C4-2B (cell line): Measurements from ENCODE around the gene EBPL.

ENCODE experiments used
- CTCF ChIP-seq: fragments of 450-650 bp; conservative IDR thresholded peaks from 2 replicates; pipeline ENCODE4 v1.5.1; 2017; ENCODE audit warnings: mild to moderate bottlenecking
- ZFX ChIP-seq: fragments of 450-650 bp; IDR thresholded peaks from 2 replicates; pipeline ENCODE4 v1.6.1; 2017

GRCh38 chr13:49664606-49665005 lies 26.7 kb downstream of the EBPL start:
- TF ChIP-seq CTCF (no peak), ZFX (no peak)
